Stimulated activated CD4-positive, alpha-beta T cell treated with anti-CD3 and anti-CD28 coated beads, Interleukin-1b, Interleukin-23, amount 100 ng/mL, for 24 hours (primary cell): ENCODE data around the gene PROC.

Source experiments
- DNase-seq, 4 experiments: peaks; one replicate each; pipeline ENCODE4 v3.0.0-alpha.2; 2020; ENCODE audit warnings: low read depth in 4 of 4, low spot score in 1 of 4

PROC gene

DNA sequence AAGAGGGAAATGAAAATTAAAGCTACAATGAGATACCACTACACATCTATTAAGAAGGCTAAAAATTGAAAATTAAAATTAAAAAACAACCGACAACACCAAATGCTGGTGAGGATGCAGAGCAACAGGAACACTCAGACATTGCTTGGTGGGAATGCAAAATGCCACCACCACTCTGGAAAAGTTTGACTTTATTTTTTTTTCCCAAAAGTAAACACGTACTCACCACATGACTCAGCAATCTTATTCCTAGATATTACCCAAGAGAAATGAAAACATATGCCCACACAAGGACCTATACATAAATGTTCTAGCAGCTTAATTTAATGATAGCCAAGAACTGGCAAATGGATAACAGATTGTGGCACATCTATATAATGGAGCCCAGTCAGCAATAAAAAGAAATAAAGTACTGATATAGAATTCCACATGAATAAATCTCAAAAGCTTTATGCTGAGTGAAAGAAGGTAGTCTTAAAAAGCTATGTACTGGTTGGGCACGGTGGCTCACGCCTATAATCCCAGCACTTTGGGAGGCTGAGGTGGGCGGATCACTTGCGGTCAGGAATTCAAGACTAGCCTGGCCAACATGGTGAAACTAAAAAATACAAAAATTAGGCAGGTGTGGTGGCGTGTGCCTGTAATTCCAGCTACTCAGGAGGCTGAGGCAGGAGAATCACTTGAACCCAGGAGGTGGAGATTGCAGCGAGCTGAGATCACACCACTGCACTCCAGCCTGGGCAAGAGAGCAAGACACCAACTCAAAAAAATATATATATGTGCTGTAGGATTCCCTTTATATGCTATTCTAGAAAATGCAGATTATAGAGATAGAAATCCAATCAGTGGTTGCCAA, 4.2 kb upstream of the PROC start:
- no peak for DNase-seq

DNA sequence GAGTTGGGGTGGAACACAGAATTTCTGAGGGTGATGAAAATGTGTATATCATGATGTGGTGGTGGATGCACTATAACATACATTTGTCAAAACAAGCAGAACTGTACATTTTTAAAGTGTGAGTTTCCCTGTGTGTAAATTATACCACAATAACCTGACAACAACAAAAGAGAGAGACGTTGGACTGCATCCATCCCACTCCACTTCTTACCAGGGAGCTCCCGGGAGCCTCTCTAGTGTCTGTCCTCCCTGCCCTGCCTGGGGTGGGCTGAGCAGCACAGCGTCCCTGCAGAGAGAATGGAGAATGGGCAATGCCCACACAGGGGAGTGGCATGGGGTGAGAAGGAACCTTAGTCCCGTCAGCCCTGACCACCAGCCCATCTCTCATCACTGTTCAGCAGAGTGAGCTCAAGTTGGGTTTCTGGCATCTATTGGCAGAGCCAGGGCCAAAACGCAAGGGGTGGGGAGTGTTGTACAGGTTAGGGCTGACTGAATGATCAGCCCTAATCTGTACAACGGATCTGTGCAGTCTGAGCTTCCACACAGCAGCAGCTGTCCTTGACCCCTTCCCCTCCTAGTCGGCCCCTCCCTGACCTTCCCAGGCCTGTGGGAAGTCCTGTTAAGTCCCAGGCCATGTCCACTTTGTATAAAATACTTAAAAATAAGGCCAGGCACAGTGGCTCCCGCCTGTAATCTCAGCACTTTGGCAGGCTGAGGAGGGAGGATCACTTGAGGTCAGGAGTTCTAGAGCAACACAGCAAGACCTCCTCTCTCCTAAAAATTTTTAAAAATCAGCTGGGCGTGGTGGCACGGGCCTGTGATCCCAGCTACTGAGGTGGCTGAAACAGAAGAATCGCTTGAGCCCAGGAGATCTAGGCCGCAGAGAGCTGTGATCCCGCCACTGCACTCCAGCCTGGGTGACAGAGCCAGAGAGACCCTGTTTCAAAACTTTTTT, 3.3 kb upstream of the PROC start:
- no peak for DNase-seq

DNA sequence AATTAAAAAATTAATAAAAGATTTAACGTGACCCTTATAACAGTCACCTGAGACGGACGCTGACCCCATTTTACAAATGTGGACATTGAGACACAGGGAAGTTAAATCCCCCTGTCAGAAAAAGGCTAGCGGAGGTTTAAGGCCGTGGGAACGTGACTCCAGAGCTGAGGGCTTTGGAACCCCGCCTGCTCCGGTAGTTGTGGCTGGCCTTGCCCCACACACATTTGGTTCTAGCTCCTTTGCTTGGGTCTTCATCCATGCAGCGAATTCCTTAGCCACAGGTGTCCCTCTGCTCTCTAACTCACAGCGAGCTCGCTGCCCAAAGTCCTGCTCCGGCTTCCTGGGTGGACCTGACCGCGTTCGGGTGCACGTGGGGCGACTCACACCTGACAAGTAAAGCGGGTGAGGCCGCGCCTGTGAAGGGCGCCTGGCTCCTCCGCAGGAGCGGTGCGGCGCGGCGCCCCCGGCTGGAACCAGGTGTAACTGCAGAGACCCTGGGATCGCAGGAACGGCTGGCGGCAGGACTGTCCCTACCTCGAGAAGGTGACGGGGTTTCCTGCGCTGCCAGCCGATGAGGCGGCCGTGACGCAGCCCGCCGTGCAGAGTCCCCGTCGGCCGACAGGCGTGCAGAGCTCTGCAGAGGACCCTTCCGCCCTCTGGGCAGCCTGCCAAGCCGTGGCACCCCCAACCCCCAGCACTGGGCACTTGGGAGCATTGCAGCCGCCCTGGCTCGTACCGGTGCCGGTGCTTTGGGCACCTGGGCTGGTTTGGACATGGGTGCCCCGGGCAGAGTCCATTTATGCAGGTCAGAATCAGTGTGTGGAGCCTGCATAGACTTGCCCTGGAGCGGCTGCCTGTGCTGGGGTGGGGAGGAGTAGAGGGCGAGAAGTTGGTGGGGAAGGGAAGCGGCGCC, 2.4 kb upstream of the PROC start:
- peak; percentile 47 to 75 (median 60) for DNase-seq

DNA sequence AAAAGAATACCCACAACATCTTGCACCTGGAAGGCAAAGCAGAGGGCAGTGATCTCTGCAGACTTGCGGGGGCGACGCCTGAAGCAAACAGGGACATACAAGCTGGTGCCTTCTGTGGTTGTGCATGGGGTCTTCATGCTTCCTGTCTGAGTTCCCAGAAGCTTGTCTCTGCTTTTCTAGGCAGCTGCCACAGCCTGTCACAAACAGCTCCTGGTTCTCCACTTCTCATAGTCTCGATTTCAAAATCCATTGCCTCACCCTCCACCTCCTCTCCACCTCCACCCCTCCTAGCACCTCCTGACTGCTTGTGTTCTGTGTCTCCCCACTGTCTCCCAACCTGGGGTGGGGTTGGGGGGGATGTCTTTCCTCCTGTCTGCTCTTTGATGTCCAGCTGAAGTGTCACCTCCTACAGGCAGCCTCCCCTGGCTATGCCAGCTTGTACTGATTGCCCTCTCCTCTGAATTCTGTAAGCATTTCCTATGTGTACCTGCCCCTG, 1.7 kb upstream of the PROC start:
- no peak for DNase-seq

DNA sequence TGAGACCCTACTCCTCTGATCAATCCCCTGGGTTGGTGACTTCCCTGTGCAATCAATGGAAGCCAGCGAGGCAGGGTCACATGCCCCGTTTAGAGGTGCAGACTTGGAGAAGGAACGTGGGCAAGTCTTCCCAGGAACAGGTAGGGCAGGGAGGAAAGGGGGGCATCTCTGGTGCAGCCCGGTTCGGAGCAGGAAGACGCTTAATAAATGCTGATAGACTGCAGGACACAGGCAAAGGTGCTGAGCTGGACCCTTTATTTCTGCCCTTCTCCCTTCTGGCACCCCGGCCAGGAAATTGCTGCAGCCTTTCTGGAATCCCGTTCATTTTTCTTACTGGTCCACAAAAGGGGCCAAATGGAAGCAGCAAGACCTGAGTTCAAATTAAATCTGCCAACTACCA, 821 bp upstream of the PROC start:
- DNase-seq: no peak

DNA sequence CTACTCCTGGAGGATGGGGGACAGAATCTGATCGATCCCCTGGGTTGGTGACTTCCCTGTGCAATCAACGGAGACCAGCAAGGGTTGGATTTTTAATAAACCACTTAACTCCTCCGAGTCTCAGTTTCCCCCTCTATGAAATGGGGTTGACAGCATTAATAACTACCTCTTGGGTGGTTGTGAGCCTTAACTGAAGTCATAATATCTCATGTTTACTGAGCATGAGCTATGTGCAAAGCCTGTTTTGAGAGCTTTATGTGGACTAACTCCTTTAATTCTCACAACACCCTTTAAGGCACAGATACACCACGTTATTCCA, 844 bp downstream of the PROC start:
- DNase-seq: no peak

DNA sequence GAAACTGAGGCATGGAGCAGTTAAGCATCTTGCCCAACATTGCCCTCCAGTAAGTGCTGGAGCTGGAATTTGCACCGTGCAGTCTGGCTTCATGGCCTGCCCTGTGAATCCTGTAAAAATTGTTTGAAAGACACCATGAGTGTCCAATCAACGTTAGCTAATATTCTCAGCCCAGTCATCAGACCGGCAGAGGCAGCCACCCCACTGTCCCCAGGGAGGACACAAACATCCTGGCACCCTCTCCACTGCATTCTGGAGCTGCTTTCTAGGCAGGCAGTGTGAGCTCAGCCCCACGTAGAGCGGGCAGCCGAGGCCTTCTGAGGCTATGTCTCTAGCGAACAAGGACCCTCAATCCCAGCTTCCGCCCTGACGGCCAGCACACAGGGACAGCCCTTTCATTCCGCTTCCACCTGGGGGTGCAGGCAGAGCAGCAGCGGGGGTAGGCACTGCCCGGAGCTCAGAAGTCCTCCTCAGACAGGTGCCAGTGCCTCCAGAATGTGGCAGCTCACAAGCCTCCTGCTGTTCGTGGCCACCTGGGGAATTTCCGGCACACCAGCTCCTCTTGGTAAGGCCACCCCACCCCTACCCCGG, 1.3 kb downstream of the PROC start:
- DNase-seq: no peak

DNA sequence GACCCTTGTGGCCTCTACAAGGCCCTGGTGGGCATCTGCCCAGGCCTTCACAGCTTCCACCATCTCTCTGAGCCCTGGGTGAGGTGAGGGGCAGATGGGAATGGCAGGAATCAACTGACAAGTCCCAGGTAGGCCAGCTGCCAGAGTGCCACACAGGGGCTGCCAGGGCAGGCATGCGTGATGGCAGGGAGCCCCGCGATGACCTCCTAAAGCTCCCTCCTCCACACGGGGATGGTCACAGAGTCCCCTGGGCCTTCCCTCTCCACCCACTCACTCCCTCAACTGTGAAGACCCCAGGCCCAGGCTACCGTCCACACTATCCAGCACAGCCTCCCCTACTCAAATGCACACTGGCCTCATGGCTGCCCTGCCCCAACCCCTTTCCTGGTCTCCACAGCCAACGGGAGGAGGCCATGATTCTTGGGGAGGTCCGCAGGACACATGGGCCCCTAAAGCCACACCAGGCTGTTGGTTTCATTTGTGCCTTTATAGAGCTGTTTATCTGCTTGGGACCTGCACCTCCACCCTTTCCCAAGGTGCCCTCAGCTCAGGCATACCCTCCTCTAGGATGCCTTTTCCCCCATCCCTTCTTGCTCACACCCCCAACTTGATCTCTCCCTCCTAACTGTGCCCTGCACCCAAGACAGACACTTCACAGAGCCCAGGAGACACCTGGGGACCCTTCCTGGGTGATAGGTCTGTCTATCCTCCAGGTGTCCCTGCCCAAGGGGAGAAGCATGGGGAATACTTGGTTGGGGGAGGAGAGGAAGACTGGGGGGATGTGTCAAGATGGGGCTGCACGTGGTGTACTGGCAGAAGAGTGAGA, 2.0 kb downstream of the PROC start:
- no peak for DNase-seq

DNA sequence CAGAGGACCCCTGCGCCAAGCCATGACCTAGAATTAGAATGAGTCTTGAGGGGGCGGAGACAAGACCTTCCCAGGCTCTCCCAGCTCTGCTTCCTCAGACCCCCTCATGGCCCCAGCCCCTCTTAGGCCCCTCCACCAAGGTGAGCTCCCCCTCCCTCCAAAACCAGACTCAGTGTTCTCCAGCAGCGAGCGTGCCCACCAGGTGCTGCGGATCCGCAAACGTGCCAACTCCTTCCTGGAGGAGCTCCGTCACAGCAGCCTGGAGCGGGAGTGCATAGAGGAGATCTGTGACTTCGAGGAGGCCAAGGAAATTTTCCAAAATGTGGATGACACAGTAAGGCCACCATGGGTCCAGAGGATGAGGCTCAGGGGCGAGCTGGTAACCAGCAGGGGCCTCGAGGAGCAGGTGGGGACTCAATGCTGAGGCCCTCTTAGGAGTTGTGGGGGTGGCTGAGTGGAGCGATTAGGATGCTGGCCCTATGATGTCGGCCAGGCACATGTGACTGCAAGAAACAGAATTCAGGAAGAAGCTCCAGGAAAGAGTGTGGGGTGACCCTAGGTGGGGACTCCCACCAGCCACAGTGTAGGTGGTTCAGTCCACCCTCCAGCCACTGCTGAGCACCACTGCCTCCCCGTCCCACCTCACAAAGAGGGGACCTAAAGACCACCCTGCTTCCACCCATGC, 3.0 kb downstream of the PROC start:
- DNase-seq: no peak

DNA sequence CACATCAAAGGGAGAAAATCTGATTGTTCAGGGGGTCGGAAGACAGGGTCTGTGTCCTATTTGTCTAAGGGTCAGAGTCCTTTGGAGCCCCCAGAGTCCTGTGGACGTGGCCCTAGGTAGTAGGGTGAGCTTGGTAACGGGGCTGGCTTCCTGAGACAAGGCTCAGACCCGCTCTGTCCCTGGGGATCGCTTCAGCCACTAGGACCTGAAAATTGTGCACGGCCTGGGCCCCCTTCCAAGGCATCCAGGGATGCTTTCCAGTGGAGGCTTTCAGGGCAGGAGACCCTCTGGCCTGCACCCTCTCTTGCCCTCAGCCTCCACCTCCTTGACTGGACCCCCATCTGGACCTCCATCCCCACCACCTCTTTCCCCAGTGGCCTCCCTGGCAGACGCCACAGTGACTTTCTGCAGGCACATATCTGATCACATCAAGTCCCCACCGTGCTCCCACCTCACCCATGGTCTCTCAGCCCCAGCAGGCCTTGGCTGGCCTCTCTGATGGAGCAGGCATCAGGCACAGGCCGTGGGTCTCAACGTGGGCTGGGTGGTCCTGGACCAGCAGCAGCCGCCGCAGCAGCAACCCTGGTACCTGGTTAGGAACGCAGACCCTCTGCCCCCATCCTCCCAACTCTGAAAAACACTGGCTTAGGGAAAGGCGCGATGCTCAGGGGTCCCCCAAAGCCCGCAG, 3.8 kb downstream of the PROC start:
- DNase-seq: no peak

DNA sequence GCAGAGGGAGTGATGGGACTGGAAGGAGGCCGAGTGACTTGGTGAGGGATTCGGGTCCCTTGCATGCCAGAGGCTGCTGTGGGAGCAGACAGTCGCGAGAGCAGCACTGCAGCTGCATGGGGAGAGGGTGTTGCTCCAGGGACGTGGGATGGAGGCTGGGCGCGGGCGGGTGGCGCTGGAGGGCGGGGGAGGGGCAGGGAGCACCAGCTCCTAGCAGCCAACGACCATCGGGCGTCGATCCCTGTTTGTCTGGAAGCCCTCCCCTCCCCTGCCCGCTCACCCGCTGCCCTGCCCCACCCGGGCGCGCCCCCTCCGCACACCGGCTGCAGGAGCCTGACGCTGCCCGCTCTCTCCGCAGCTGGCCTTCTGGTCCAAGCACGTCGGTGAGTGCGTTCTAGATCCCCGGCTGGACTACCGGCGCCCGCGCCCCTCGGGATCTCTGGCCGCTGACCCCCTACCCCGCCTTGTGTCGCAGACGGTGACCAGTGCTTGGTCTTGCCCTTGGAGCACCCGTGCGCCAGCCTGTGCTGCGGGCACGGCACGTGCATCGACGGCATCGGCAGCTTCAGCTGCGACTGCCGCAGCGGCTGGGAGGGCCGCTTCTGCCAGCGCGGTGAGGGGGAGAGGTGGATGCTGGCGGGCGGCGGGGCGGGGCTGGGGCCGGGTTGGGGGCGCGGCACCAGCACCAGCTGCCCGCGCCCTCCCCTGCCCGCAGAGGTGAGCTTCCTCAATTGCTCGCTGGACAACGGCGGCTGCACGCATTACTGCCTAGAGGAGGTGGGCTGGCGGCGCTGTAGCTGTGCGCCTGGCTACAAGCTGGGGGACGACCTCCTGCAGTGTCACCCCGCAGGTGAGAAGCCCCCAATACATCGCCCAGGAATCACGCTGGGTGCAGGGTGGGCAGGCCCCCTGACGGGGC, 4.6 kb downstream of the PROC start:
- DNase-seq: no peak

DNA sequence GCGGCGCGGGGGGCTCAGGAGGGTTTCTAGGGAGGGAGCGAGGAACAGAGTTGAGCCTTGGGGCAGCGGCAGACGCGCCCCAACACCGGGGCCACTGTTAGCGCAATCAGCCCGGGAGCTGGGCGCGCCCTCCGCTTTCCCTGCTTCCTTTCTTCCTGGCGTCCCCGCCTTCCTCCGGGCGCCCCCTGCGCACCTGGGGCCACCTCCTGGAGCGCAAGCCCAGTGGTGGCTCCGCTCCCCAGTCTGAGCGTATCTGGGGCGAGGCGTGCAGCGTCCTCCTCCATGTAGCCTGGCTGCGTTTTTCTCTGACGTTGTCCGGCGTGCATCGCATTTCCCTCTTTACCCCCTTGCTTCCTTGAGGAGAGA, 5.2 kb downstream of the PROC start:
- DNase-seq: no peak

DNA sequence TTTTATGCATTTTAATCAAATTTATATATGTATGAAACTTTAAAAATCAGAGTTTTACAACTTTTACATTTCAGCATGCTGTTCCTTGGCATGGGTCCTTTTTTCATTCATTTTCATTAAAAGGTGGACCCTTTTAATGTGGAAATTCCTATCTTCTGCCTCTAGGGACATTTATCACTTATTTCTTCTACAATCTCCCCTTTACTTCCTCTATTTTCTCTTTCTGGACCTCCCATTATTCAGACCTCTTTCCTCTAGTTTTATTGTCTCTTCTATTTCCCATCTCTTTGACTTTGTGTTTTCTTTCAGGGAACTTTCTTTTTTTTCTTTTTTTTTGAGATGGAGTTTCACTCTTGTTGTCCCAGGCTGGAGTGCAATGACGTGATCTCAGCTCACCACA, 5.7 kb downstream of the PROC start:
- no peak for DNase-seq

DNA sequence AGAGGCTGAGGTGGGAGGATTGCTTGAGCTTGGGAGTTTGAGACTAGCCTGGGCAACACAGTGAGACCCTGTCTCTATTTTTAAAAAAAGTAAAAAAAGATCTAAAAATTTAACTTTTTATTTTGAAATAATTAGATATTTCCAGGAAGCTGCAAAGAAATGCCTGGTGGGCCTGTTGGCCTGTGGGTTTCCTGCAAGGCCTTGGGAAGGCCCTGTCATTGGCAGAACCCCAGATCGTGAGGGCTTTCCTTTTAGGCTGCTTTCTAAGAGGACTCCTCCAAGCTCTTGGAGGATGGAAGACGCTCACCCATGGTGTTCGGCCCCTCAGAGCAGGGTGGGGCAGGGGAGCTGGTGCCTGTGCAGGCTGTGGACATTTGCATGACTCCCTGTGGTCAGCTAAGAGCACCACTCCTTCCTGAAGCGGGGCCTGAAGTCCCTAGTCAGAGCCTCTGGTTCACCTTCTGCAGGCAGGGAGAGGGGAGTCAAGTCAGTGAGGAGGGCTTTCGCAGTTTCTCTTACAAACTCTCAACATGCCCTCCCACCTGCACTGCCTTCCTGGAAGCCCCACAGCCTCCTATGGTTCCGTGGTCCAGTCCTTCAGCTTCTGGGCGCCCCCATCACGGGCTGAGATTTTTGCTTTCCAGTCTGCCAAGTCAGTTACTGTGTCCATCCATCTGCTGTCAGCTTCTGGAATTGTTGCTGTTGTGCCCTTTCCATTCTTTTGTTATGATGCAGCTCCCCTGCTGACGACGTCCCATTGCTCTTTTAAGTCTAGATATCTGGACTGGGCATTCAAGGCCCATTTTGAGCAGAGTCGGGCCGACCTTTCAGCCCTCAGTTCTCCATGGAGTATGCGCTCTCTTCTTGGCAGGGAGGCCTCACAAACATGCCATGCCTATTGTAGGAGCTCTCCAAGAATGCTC, 6.6 kb downstream of the PROC start:
- DNase-seq: no peak

DNA sequence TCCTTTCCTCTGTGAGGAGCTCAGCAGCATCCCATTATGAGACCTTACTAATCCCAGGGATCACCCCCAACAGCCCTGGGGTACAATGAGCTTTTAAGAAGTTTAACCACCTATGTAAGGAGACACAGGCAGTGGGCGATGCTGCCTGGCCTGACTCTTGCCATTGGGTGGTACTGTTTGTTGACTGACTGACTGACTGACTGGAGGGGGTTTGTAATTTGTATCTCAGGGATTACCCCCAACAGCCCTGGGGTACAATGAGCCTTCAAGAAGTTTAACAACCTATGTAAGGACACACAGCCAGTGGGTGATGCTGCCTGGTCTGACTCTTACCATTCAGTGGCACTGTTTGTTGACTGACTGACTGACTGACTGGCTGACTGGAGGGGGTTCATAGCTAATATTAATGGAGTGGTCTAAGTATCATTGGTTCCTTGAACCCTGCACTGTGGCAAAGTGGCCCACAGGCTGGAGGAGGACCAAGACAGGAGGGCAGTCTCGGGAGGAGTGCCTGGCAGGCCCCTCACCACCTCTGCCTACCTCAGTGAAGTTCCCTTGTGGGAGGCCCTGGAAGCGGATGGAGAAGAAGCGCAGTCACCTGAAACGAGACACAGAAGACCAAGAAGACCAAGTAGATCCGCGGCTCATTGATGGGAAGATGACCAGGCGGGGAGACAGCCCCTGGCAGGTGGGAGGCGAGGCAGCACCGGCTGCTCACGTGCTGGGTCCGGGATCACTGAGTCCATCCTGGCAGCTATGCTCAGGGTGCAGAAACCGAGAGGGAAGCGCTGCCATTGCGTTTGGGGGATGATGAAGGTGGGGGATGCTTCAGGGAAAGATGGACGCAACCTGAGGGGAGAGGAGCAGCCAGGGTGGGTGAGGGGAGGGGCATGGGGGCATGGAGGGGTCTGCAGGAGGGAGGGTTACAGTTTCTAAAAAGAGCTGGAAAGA, 7.6 kb downstream of the PROC start:
- DNase-seq: no peak
